Vagina (tissue), 2 donors: Measurements from ENCODE around the gene PRELID3B. TPM values are rescaled to one million over a fixed set of nuclear protein-coding genes. Genes with fewer than 3 reads are reported as not detected.

Experiments used
- DNase-seq, 2 donors: peaks; one replicate each; pipeline ENCODE4 v3.0.0-alpha.2; 2017; ENCODE audit errors: extremely low spot score in 2 of 2
- H3K27ac ChIP-seq: fragments of 200-600 bp; sonication (generic); one replicate; pipeline ENCODE4 v1.5.1; 2019
- H3K27me3 ChIP-seq: fragments of 200-600 bp; sonication (generic); one replicate; pipeline ENCODE4 v1.5.1; 2019
- H3K36me3 ChIP-seq, 2 donors: fragments of 200-600 bp; sonication (generic); one replicate each; pipeline ENCODE4 v1.5.1; 2017 to 2019
- H3K4me1 ChIP-seq: fragments of 200-600 bp; sonication (generic); one replicate; pipeline ENCODE4 v1.5.1; 2019
- H3K4me3 ChIP-seq, 2 donors: fragments of 200-600 bp; sonication (generic); 1 replicate in 1 of 2; 2 replicates in 1 of 2; pipeline ENCODE4 v1.5.1; 2016 to 2019
- H3K9me3 ChIP-seq: fragments of 200-600 bp; sonication (generic); one replicate; pipeline ENCODE4 v1.5.1; 2019
- CTCF ChIP-seq, 3 experiments: fragments of 450-650 bp in 2 of 3; fragments of 200-600 bp in 1 of 3; sonication (generic) in 1 of 3; IDR thresholded peaks; one replicate each; pipeline ENCODE4 v1.5.1; 2017 to 2019; ENCODE audit warnings: antibody characterized with exemption in 3 of 3, mild to moderate bottlenecking in 2 of 3, moderate library complexity in 2 of 3
- POLR2A ChIP-seq, 2 donors: fragments of 450-650 bp; IDR thresholded peaks; one replicate each; pipeline ENCODE4 v1.6.1; 2017; ENCODE audit warnings: antibody characterized with exemption in 2 of 2, mild to moderate bottlenecking in 2 of 2, moderate library complexity in 2 of 2
- POLR2AphosphoS5 ChIP-seq, 2 donors: sonication (generic); formaldehyde crosslinking; IDR thresholded peaks; one replicate each; pipeline ENCODE4 v1.9.0; 2017; ENCODE audit warnings: antibody characterized with exemption in 2 of 2, mild to moderate bottlenecking in 2 of 2, low read depth in 1 of 2; ENCODE audit not compliant: insufficient read depth in 1 of 2
- intact Hi-C: fragments of 100-400 bp; cut with DNase I; formaldehyde crosslinking; loops from one replicate; pipeline ENCODE4 v1.15.1; 2023
- total RNA-seq: library from RNA; depleted of rRNA; stranded (reverse); fragments of >200 nt; gene quantifications from one replicate; pipeline ENCODE4 v1.2.3, GENCODE V29; 2016

PRELID3B gene
- total RNA-seq, 1 donor from 2014 or later = 73.4 TPM

DNA sequence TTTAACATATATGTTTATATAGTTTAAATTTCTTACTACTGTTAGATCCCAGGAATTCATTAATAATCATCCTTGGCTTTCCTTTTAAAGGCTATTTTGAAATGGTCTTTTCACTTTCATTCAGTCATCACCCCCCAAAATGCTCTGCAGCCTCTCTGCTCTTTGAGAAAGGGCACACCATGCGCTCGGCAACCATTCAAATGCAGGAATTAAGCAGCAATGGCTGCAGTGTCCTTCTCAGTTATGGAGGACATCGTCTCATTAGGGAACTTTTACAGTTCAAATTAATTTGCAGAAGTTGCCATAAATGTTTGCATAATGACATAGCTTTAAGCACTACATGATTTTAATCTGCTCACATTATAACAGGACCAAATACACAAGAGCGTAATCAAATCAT, 17.1 kb downstream of the PRELID3B start:
- H3K27ac ChIP-seq = no peak overlapping the region
- TF ChIP-seq CTCF (IDR thresholded peaks at IDR 0.05) (no peak), POLR2AphosphoS5 (IDR thresholded peaks at IDR 0.05; ENCODE audit: insufficient read depth in 1 of 2, low read depth in 1 of 2) (no peak), POLR2A (IDR thresholded peaks at IDR 0.05) (no peak)
- no peak overlapping the region for H3K4me3 ChIP-seq
- peaks cover 40% of the 10 kb centered on the region for H3K4me1 ChIP-seq
- intact Hi-C loops = no loop called here
- H3K9me3 ChIP-seq = no peaks in the 10 kb centered on the region
- peaks cover 0 to 58% of the 10 kb centered on the region in 2 donors for H3K36me3 ChIP-seq
- H3K27me3 ChIP-seq = no peaks in the 10 kb centered on the region
- no peak for DNase-seq

DNA sequence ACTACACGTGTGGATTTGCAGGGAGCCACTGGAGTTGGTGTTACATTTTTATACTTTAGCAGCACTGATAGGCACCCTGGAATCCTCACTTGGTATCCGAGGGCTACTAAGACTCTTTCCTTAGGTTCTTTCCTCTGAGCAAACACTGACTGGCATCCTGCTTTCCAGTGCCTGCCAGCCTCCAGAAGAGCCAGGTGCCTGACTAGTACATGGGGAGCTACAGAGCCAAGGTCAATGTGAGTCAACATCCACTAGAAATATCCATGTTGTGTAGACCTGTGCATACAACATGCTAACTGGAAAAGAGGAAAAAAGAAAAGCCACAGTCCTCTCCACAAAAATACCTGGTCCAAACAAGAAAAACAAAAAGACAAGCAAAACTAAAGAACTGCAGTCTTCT, 17.5 kb downstream of the PRELID3B start:
- no peak overlapping the region for H3K27ac ChIP-seq
- H3K36me3 ChIP-seq = peaks cover 0 to 54% of the 10 kb centered on the region in 2 donors
- H3K4me3 ChIP-seq = no peak overlapping the region
- intact Hi-C loops = no loop called here
- H3K9me3 ChIP-seq = no peaks in the 10 kb centered on the region
- no peak for DNase-seq
- no peaks in the 10 kb centered on the region for H3K27me3 ChIP-seq
- peaks cover 35% of the 10 kb centered on the region for H3K4me1 ChIP-seq
- no peak for TF ChIP-seq POLR2A (IDR thresholded peaks at IDR 0.05)
- TF ChIP-seq CTCF (IDR thresholded peaks at IDR 0.05) = no peak
- no peak for TF ChIP-seq POLR2AphosphoS5 (IDR thresholded peaks at IDR 0.05; ENCODE audit: insufficient read depth in 1 of 2, low read depth in 1 of 2)

DNA sequence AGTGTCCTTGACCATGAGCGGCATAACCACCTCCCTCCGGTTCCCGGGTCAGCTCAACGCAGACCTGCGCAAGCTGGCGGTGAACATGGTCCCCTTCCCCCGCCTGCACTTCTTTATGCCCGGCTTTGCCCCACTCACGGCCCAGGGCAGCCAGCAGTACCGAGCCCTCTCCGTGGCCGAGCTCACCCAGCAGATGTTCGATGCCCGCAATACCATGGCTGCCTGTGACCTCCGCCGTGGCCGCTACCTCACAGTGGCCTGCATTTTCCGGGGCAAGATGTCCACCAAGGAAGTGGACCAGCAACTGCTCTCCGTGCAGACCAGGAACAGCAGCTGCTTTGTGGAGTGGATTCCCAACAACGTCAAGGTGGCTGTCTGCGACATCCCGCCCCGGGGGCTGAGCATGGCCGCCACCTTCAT, 18.5 kb downstream of the PRELID3B start:
- Histone ChIP-seq H3K9me3 (no peaks in the 10 kb centered on the region), H3K4me1 (peaks cover 26% of the 10 kb centered on the region), H3K27me3 (no peaks in the 10 kb centered on the region), H3K27ac (no peak overlapping the region), H3K36me3 (peaks cover 0 to 45% of the 10 kb centered on the region in 2 donors), H3K4me3 (no peak overlapping the region)
- TF ChIP-seq CTCF (IDR thresholded peaks at IDR 0.05) (no peak), POLR2AphosphoS5 (IDR thresholded peaks at IDR 0.05; ENCODE audit: insufficient read depth in 1 of 2, low read depth in 1 of 2) (no peak), POLR2A (IDR thresholded peaks at IDR 0.05) (no peak)
- DNase-seq = no peak
- intact Hi-C loops = no loop called here

DNA sequence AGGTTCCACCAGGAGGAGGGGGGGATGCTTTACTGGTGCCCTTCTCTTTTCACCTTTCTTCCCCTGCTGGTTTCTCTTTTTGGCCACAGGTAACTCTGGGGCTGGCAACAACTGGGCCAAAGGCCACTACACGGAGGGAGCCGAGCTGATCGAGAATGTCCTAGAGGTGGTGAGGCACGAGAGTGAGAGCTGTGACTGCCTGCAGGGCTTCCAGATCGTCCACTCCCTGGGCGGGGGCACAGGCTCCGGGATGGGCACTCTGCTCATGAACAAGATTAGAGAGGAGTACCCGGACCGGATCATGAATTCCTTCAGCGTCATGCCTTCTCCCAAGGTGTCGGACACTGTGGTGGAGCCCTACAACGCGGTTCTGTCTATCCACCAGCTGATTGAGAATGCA, 19.0 kb downstream of the PRELID3B start:
- no peaks in the 10 kb centered on the region for H3K9me3 ChIP-seq
- peak in 1 of 2 donors; percentile 64 for DNase-seq
- H3K4me1 ChIP-seq = peaks cover 21% of the 10 kb centered on the region
- H3K27ac ChIP-seq = no peak overlapping the region
- peaks cover 0 to 41% of the 10 kb centered on the region in 2 donors for H3K36me3 ChIP-seq
- H3K4me3 ChIP-seq = no peak overlapping the region
- intact Hi-C loops = no loop called here
- TF ChIP-seq CTCF (IDR thresholded peaks at IDR 0.05) = no peak
- no peak for TF ChIP-seq POLR2AphosphoS5 (IDR thresholded peaks at IDR 0.05; ENCODE audit: insufficient read depth in 1 of 2, low read depth in 1 of 2)
- TF ChIP-seq POLR2A (IDR thresholded peaks at IDR 0.05) = no peak
- H3K27me3 ChIP-seq = no peaks in the 10 kb centered on the region

DNA sequence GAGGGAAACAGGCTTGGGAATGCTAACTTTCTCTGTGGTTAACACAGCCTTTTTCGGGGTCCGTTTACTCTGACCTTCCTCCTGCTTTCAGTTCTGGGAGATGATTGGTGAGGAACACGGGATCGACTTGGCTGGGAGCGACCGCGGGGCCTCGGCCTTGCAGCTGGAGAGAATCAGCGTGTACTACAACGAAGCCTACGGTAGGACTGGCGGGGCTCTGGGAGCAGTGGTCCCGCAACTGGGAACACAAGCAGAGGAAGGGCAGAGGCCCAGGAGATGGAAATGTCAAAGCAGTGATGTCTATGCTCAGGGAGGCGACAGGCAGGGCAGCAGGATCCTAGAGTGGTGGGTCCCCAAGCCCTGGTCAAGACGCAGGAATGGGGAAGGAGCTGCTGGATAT, 19.8 kb downstream of the PRELID3B start:
- peak in 1 of 2 donors; percentile 18 for DNase-seq
- no peak for TF ChIP-seq POLR2AphosphoS5 (IDR thresholded peaks at IDR 0.05; ENCODE audit: insufficient read depth in 1 of 2, low read depth in 1 of 2)
- no peak for TF ChIP-seq POLR2A (IDR thresholded peaks at IDR 0.05)
- no peak overlapping the region for H3K27ac ChIP-seq
- intact Hi-C loops = no loop called here
- no peak overlapping the region for H3K4me3 ChIP-seq
- H3K36me3 ChIP-seq = peaks cover 0 to 33% of the 10 kb centered on the region in 2 donors
- no peaks in the 10 kb centered on the region for H3K27me3 ChIP-seq
- H3K9me3 ChIP-seq = no peaks in the 10 kb centered on the region
- H3K4me1 ChIP-seq = peaks cover 12% of the 10 kb centered on the region
